Ovary (tissue), 9 donors: Measurements from ENCODE around the gene XBP1. TPM values are rescaled to one million over a fixed set of nuclear protein-coding genes. Genes with fewer than 3 reads are reported as not detected.

Experiments used
- DNase-seq, 5 donors: peaks; one replicate each; pipeline ENCODE4 v3.0.0-alpha.2; 2019 to 2020
- H3K27ac ChIP-seq, 2 donors: fragments of 200-600 bp; one replicate each; pipeline versions ENCODE4 v1.5.1 to v1.8.0; 2019 to 2022
- H3K27me3 ChIP-seq: fragments of 200-600 bp; one replicate; pipeline ENCODE4 v1.8.0; 2022
- H3K36me3 ChIP-seq: fragments of 200-600 bp; sonication (generic); one replicate; pipeline ENCODE4 v1.5.1; 2019
- H3K4me1 ChIP-seq: one replicate; pipeline ENCODE4 v1.8.1; 2013; ENCODE audit warnings: mild to moderate bottlenecking, moderate library complexity; ENCODE audit not compliant: insufficient read depth
- H3K4me3 ChIP-seq: fragments of 200-600 bp; sonication (generic); one replicate; pipeline ENCODE4 v1.5.1; 2017
- H3K9me3 ChIP-seq, 2 donors: fragments of 200-600 bp in 1 of 2; sonication (generic) in 1 of 2; one replicate each; pipeline versions ENCODE4 v1.5.1 to v1.8.1; 2013 to 2019; ENCODE audit warnings: mild to moderate bottlenecking in 1 of 2, moderate library complexity in 1 of 2
- EP300 ChIP-seq: sonication (generic); formaldehyde crosslinking; IDR thresholded peaks from one replicate; pipeline ENCODE4 v1.6.1; 2017; ENCODE audit warnings: antibody characterized with exemption
- POLR2A ChIP-seq: fragments of 450-650 bp; IDR thresholded peaks from one replicate; pipeline ENCODE4 v1.6.1; 2017; ENCODE audit warnings: antibody characterized with exemption, mild to moderate bottlenecking, moderate library complexity
- WGBS, 3 donors: extraction: QIAGEN DNeasy Blood & Tissue Kit in 1 of 3; methylation state at CpG; one replicate each; pipeline versions ENCODE4 v1.1.5 to v1.1.7; 2013 to 2017; 5-methylcytosine and 5-hydroxymethylcytosine counted together
- intact Hi-C, 4 donors: fragments of 100-400 bp; cut with DNase I; formaldehyde crosslinking; loops; one replicate each; pipeline versions ENCODE4 v1.11.0 to v1.15.1; 2022 to 2023
- polyA plus RNA-seq, 2 donors: library from polyadenylated mRNA; stranded (reverse); fragments of 200-250 nt in 1 of 2; fragments of 350-450 nt in 1 of 2; fragmentation: Illumina TruSeq in 1 of 2; extraction: RNeasy Lipid Tissue Mini Kit (QIAGEN cat#74804) in 1 of 2; gene quantifications; one replicate each; pipeline ENCODE4 v1.2.3, GENCODE V29; 2013 to 2014
- total RNA-seq, 7 donors: library from RNA; depleted of rRNA in 2 of 7; stranded (reverse); fragments of >200 nt in 2 of 7; fragmentation: NEBNext Ultra II Directional in 3 of 7; extraction: Animal tissue kit (Norgen Biotek cat#: 25700) in 3 of 7; gene quantifications; one replicate each; pipeline versions ENCODE4 v1.1.0 to v1.2.4, GENCODE V29; 2016 to 2023
- TF ChIP-seq, protein P1 (sequence below), 3 donors: fragments of 450-650 bp in 2 of 3; fragments of 200-600 bp in 1 of 3; IDR thresholded peaks; one replicate each; pipeline versions ENCODE4 v1.5.1 to v1.8.0; 2016 to 2022; ENCODE audit warnings: antibody characterized with exemption in 3 of 3, mild to moderate bottlenecking in 1 of 3
- donor health status: DM: no; HTN: no; CAD: no; lungs with moderate emphysema.
- donor health status: DM: no; HTN: no; CAD: no.
- donor health status: Bipolar disorder and iron deficiency.
- donor health status: DM: yes; HTN: yes; CAD: no.
- donor health status: DM: no; HTN: no; CAD: no.
- donor health status: DM: yes; HTN: yes; CAD: no.

XBP1 gene
- total and polyA plus RNA-seq, 9 donors = 53.1 to 229 (median 138) TPM

DNA sequence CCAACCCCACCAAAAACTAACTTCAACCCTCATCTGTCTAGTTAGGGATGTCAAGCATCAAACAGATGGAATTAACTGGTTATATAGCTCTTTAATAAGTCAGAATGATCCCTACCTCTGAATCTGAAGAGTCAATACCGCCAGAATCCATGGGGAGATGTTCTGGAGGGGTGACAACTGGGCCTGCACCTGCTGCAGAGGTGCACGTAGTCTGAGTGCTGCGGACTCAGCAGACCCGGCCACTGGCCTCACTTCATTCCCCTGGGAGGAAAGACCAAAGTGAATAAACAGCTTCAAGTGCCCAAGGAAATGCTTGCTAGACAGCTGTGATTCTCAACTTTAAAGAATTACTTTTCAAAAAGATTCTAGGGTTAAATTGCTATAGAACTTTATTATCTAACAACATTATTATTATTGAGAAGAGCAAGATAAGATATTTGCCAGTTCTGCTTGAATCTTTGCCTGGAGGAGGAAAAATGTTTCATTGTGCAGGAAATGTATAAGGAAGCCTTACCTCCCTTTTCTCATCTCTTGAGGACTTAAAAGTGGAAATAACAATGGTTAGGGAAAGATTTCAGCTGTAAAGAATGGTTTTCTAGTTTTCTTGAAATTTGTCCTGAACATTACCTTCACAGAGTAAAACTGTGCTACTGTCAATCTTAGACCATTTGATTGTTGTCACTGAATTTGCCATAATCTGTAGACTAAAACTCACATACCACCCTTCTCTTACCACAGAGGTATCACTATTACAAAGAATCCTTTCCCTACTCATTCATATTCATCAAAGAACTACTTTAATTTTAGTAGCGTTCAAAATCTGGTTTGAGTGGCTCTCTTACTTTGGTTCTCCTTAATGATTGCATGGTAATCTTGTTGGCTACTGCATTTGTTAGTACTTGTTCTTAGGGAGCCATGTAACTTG is 4.2 kb downstream of the XBP1 start:
- TF ChIP-seq POLR2A (no peak), EP300 (no peak)
- TF ChIP-seq, protein P1, sequence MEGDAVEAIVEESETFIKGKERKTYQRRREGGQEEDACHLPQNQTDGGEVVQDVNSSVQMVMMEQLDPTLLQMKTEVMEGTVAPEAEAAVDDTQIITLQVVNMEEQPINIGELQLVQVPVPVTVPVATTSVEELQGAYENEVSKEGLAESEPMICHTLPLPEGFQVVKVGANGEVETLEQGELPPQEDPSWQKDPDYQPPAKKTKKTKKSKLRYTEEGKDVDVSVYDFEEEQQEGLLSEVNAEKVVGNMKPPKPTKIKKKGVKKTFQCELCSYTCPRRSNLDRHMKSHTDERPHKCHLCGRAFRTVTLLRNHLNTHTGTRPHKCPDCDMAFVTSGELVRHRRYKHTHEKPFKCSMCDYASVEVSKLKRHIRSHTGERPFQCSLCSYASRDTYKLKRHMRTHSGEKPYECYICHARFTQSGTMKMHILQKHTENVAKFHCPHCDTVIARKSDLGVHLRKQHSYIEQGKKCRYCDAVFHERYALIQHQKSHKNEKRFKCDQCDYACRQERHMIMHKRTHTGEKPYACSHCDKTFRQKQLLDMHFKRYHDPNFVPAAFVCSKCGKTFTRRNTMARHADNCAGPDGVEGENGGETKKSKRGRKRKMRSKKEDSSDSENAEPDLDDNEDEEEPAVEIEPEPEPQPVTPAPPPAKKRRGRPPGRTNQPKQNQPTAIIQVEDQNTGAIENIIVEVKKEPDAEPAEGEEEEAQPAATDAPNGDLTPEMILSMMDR (IDR thresholded peaks at IDR 0.05) = no peak
- H3K27ac ChIP-seq = no peak overlapping the region
- 83 to 88% (median 86%) methylated on average over 5 of the region's 5 CpGs for WGBS, 3 donors
- intact Hi-C loops = no loop called here
- no peaks in the 10 kb centered on the region for H3K9me3 ChIP-seq
- H3K36me3 ChIP-seq = no peaks in the 10 kb centered on the region
- no peak for DNase-seq
- H3K4me1 ChIP-seq = no peaks in the 10 kb centered on the region
- H3K4me3 ChIP-seq = no peak overlapping the region
- no peaks in the 10 kb centered on the region for H3K27me3 ChIP-seq

DNA sequence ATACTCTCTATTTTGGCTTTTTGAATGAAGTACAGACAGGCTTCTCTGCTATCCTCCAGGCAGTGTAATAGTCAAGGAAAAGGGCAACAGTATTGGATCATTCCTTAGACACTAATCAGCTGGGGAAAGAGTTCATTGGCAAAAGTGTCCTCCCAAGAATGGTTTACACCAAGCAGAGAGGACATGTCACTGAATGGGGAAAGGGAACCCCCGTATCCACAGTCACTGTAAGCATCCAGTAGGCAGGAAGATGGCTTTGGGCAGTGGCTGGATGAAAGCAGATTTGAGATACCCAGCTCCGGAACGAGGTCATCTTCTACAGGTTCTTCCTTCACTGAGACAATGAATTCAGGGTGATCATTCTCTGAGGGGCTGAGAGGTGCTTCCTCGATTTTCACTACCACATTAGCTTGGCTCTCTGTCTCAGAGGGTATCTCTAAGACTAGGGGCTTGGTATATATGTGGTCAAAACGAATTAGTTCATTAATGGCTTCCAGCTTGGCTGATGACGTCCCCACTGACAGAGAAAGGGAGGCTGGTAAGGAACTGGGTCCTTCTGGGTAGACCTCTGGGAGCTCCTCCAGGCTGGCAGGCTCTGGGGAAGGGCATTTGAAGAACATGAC is 5.2 kb downstream of the XBP1 start:
- intact Hi-C loops = no loop called here
- no peak for DNase-seq
- no peaks in the 10 kb centered on the region for H3K27me3 ChIP-seq
- TF ChIP-seq, protein P1 (IDR thresholded peaks at IDR 0.05) = no peak
- no peak for TF ChIP-seq EP300
- TF ChIP-seq POLR2A = no peak
- H3K27ac ChIP-seq = no peak overlapping the region
- H3K9me3 ChIP-seq = no peaks in the 10 kb centered on the region
- no peak overlapping the region for H3K4me3 ChIP-seq
- H3K36me3 ChIP-seq = no peaks in the 10 kb centered on the region
- no peaks in the 10 kb centered on the region for H3K4me1 ChIP-seq
- 69 to 77% (median 77%) methylated on average over 6 of the region's 6 CpGs for WGBS, 3 donors

DNA sequence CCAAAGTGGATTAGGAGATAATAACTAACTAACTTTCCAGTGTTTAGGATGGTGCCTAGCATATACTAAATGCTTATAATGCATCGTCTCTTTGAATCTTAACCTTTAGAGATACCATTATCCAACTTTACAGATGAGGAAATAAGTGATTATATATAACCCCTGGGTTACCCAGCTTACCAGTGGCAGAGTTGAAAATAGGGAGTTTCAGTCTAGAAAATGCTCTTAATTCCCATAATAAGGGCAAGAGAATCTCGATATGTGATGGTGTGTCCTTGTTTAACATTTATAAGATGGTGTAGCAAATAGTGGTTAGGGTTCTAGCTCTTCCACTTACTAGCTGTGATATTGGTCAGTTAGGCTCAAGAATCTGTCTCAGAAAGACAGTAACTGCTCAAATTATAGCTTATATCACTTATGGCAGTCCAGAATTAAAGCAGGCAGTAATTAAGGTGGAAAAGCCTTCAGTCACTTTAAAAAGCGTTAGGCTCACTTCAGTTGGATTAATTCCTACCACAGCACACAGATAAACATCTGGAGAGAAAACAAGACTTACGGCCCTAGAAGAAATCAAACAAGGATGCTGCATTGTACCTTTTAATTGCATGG is 6.3 kb downstream of the XBP1 start:
- H3K27ac ChIP-seq = no peak overlapping the region
- H3K27me3 ChIP-seq = no peaks in the 10 kb centered on the region
- WGBS, 3 donors = 69 to 77% (median 70%) methylated on average over 4 of the region's 4 CpGs
- DNase-seq = no peak
- no peak overlapping the region for H3K4me3 ChIP-seq
- no peak for TF ChIP-seq EP300
- no peak for TF ChIP-seq POLR2A
- TF ChIP-seq, protein P1 (IDR thresholded peaks at IDR 0.05) = no peak
- no peaks in the 10 kb centered on the region for H3K4me1 ChIP-seq
- H3K36me3 ChIP-seq = no peaks in the 10 kb centered on the region
- H3K9me3 ChIP-seq = no peaks in the 10 kb centered on the region
- intact Hi-C loops = no loop called here

DNA sequence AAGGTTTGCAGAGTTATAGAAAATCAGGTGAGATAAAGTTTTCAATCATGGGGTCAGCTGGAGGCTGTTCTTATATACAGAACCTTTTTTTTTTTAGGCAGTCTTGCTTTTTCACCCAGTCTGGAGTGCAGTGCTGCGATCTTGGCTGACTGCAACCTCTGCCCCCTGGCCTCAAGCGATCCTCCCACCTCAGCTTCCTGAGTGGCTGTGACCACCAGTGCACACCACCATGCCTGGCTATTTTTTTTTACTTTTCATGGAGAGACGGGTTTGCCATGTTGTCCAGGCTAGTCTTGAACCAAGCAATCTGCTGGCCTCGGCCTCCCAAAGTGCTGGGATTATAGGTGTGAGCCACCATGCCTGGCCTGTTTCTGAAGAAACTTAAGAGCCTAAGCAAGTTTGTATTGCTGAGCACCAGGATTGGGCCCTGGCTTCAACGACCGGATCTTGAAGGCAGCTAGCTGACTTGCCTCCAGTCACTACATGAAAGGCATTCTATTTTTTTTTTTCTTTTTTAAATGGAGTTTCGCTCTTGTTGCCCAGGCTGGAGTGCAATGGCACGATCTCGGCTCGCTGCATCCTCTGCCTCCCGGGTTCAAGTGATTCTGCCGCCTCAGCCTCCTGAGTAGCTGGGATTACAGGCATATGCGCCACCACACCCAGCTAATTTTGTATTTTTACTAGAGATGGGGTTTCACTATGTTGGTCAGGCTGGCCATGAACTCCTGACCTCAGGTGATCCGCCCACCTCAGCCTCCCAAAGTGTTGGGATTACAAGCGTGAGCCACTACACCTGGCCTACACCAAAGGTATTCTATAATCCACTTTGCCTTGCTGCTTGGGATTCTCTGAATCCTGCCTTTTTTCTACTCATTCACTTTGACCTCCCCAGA is 7.6 kb downstream of the XBP1 start:
- DNase-seq = no peak
- Histone ChIP-seq H3K9me3 (no peaks in the 10 kb centered on the region), H3K27me3 (no peaks in the 10 kb centered on the region), H3K4me1 (no peaks in the 10 kb centered on the region), H3K36me3 (no peaks in the 10 kb centered on the region), H3K27ac (no peak overlapping the region), H3K4me3 (no peak overlapping the region)
- intact Hi-C loops = no loop called here
- TF ChIP-seq POLR2A (no peak), EP300 (no peak)
- TF ChIP-seq, protein P1 (IDR thresholded peaks at IDR 0.05) = no peak
- 84 to 91% (median 85%) methylated on average over 15 of the region's 15 CpGs for WGBS, 3 donors
